KOPT-K1 (cell line): Measurements from ENCODE around the gene ZBTB7C.

Source experiments
- H3K27ac ChIP-seq: fragments of 200-600 bp; sonication (generic); 2 replicates; pipeline ENCODE4 v1.5.1; 2016; ENCODE audit warnings: antibody characterized with exemption, mild to moderate bottlenecking, low read depth, low read length; ENCODE audit not compliant: poor library complexity, severe bottlenecking
- H3K36me3 ChIP-seq: fragments of 200-600 bp; sonication (generic); 2 replicates; pipeline ENCODE4 v1.5.1; 2017; ENCODE audit warnings: antibody characterized with exemption, mild to moderate bottlenecking, low read length, moderate library complexity; ENCODE audit not compliant: insufficient read depth
- H3K9me3 ChIP-seq: fragments of 200-600 bp; sonication (generic); 2 replicates; pipeline ENCODE4 v1.5.1; 2017; ENCODE audit warnings: antibody characterized with exemption, low read length, mild to moderate bottlenecking; ENCODE audit not compliant: insufficient read depth, poor library complexity, severe bottlenecking

ZBTB7C gene

DNA sequence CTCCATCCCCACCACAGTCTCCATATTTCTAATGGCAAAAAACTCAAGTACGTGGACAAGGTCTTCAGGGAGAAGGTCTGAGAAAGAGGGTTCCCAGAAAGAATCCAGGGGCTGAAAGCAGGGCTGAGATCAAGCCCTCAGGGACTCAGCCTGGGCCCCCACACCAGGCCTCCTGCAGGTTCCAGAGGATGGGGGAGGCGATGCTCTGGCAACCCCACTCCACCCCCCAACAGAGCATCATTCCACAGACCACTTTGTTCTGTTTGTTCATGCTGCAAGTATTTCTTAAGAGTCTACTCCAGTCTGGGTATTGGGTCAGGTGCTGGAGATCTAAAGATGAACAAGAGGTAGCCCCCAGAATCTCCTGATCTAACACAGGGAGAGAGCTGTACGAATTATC is 32.2 kb downstream of the ZBTB7C start:
- Histone ChIP-seq H3K9me3 (no peaks in the 10 kb centered on the region), H3K36me3 (no peaks in the 10 kb centered on the region), H3K27ac (no peak overlapping the region)

DNA sequence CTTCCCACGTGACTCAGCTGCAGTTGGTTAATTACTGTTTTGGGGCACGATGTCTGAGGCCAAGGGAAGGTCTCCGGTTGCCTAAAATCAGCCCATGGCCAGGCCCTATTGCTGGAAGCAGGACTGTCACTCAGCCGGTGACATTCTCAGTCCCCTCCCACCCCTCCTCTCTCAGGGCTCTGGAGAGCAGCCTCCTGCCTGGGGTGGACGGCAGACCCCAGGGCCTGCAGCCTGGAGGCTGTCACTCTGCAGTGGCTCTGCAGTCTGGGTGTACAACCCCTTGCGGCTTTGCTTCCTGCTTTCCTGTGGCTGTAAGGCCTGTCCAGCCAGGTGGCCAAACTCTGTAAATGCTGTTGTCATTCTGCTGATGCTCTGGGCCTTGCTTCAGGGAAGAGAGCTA is 32.8 kb downstream of the ZBTB7C start:
- H3K36me3 ChIP-seq = no peaks in the 10 kb centered on the region
- H3K9me3 ChIP-seq = no peaks in the 10 kb centered on the region
- no peak overlapping the region for H3K27ac ChIP-seq

DNA sequence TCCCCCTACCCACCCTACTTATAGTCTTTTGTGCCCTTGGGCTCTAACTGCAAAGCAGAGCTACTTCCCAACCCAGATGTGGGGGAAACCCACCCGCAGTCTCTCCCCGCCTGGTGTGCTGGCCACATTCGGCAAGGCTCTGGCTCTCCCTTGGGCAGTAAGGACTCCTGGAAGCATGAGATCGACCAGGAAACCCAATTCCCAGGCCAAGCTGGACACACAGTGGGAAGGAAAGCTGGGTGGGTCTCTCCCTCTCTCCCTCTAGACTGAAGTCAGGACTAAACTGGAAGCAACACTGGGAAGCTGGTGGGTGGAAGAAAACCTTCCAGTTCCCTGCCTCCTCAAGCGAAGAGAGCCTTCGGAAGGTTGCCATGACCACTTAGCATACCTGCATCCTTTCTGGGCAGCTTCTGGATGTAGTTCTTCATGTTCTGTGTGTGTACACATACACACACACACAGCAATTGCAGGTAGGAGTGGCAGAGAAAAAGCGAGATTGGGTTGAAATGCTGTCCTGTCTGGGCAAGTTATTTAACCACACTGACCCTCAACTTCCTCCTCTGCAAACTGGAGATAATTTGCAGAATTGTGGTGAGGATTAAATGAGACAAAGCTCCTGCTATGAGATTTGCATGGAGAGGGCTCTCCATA is 33.9 kb downstream of the ZBTB7C start:
- no peaks in the 10 kb centered on the region for H3K36me3 ChIP-seq
- no peaks in the 10 kb centered on the region for H3K9me3 ChIP-seq
- no peak overlapping the region for H3K27ac ChIP-seq

DNA sequence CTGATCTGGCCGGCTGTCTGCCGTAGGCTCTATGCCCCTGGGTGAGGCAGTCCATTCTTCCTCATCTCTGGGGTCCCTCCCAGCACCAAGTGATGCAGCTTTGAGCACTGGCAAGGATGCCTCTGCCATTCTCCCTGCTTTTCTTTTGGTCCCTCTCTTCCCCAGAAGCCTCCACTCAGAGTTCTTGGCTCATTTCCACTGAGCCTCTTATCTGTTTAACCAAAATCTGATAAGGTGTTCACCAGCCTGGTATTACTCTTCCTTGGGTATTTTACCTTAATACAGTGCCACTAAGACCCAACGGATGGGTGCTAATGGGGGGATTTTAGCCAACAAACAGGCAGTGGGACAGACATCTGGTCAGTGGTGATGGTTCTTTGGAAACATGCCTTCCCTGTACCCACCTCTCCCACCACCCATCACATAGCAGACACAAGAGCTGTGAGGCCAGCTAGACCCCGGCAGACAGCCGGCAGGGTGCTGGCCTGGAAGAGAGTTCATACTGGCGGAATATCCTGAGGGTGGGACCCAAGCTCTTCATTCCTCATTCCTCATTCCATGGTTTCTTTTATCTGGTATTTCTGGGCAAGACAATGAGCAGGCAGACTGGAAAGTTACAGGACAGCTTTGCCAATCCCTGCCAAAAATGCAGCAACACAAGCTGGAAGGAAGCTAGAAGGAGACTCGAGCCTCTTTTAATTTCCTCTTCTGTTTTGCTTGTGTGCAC is 34.6 kb downstream of the ZBTB7C start:
- no peaks in the 10 kb centered on the region for H3K9me3 ChIP-seq
- H3K36me3 ChIP-seq = no peaks in the 10 kb centered on the region
- H3K27ac ChIP-seq = no peak overlapping the region

DNA sequence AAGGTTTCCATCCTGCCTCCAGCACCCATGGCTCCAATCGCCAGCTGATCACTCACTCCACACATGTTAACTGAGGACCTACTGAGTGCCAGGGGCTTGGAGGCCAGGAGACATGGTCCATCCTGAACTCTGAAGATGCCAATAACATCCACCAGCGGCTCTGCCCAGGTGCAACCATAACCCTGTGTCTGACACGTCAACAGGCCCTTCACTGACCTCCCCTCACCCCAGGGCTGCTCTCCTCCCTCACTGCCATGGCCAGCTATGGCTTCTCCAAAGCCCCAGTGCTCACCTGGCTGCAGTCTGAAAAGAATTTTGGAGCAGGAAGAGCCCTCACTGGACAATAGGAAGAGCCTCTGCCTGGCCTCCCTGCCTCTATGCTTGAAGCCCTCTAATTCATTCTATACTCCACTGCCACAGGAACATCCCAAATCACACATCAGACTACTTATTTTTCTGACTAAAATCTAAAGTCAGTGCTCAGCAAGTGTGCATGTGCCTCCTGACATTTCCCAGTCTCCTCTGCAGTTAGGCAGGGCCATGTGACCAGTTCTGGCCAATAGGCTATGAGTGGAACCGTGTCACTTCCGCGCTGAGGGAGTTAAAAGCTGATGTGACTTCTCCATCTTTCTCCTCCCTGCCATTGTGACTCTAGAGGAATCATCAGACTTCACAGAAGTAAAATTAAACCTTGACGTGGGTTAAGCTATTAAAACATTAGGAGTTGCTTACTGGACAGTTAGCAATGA is 37.2 kb downstream of the ZBTB7C start:
- no peak overlapping the region for H3K27ac ChIP-seq

DNA sequence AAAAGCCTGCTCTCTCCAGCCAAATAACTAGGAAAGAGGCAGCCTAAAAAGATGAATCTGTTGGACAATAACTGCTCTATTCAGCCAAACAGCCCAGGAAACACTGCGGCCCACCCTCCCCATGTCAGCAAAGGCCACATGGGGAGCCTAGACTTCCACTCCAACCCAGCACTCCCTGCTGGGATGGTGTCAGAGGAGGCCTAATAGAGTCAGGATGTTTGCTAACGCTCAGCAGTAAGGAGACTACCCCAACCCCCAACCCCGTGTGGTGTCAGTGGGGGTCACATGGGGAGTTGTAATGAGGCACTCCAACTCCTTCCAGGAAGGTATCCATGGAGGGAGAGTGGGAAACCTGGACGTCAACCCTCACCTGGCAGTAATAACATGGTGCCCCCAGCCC is 41.6 kb downstream of the ZBTB7C start:
- peaks cover 7% of the 10 kb centered on the region for H3K9me3 ChIP-seq
- H3K27ac ChIP-seq = no peak overlapping the region
- H3K36me3 ChIP-seq = no peaks in the 10 kb centered on the region

More for the DNA sequence above, 37.2 kb downstream of the ZBTB7C start:
- no peaks in the 10 kb centered on the region for H3K9me3 ChIP-seq
- H3K36me3 ChIP-seq = no peaks in the 10 kb centered on the region

DNA sequence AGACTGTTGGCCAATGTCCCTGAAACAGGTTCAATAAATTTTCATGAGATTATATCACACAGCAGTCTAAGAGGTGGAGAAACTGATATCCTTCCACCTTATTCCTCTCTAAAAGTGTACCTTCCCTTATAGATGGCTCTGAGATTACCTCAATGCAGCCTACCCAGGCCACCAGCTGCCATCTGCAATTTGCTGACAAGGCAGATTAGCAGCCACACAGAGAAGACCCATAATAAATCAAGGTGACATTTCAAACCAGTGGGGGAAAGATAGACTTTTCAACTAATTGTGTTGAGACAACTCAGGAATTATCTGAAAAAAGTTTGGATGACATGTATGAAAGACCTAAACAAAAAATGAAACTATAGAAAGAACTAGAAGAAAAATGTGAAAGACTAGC is 43.2 kb downstream of the ZBTB7C start:
- H3K36me3 ChIP-seq = no peaks in the 10 kb centered on the region
- no peak overlapping the region for H3K27ac ChIP-seq
- H3K9me3 ChIP-seq = peaks cover 7% of the 10 kb centered on the region

DNA sequence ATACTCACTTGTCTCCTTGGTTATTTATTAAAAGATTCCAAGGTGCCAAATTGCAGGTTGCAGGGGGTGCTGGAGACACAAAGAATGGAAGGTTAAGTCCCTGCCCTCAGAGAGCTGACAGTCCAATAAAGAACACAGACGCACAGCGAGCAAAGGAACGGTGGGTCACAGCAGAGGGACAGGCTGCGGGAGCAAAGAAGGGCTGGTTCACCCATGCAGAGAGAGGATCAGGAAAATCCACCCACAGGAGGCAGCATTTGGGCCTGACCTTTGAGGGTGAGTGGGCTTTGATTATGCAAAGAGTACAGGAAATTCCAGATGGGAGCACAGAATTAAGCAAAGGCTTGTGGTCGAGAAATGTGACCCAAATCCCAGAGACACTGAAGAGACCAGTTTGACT is 45.0 kb downstream of the ZBTB7C start:
- H3K27ac ChIP-seq = no peak overlapping the region
- peaks cover 7% of the 10 kb centered on the region for H3K9me3 ChIP-seq
- H3K36me3 ChIP-seq = no peaks in the 10 kb centered on the region

DNA sequence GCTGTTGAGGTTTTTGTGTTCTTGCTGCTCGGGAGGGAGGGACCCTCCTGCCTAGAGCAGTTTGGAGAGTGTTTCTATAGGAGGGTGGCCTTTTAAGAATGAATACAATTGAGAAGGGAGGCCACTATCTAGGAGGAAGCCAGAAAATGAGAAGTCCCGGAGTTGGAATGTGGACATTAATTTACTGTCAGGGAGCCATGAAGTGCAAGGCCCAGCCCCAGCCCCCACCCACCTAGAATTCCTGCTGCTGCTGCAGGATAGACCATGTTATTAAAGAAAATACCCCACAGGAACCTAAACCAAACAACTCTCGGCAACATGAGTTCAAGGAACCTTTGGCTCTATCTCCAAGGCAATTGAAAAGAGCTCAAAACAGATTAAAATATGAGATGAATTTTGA is 46.0 kb downstream of the ZBTB7C start:
- no peaks in the 10 kb centered on the region for H3K36me3 ChIP-seq
- H3K9me3 ChIP-seq = peaks cover 7% of the 10 kb centered on the region
- no peak overlapping the region for H3K27ac ChIP-seq

DNA sequence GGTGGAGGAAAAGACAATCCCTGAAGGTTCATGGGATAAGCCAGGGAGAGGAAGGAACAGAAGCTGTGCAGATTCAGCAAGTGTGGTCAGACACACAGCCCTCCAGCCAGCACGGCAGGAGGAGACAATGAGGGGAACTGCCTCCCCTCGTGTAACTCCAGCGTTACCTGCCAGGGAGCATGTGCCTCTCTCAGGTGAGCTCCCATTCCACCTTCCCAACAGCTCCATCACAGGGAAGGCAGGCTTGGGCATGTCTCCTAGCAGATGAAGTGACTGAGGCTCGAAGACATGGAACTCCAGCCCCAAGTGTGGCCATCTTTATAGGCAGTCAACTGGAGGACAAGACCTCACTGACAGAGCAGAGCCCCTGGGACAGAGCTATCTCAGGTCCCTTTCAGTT is 47.4 kb downstream of the ZBTB7C start:
- Histone ChIP-seq H3K27ac (no peak overlapping the region), H3K9me3 (peaks cover 7% of the 10 kb centered on the region), H3K36me3 (no peaks in the 10 kb centered on the region)

DNA sequence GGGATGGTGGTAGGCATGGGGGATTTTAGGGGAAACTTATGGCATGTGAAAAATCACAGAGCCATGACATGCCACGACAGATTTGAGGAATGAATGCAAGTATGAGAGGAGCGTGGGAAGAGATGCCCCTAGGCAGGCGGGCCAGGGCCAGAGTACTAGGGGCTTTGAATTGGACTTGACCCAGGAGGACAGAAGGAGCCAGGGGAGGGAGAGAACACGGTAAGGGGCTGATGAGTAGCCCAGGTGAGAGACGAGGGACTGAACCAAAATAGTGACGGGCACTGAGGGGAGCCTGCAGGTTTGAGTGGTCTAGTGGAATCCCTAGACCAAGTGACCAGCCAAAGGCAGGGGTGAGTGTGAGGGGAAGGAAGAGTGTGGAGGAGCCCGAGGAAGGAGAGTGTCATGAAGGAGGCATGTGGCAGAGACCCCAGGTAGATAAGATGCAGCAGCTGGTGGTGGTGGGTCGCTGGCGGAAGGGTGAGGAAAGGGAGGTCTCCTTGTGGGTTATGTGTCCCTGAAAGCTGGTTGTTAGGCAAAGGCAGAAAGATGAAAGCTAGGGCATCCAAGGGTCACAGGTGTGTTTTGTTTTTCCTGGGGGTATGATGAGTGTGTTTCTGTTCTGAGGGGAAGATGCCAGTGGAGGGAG is 48.7 kb downstream of the ZBTB7C start:
- Histone ChIP-seq H3K36me3 (no peaks in the 10 kb centered on the region), H3K9me3 (peaks cover 6% of the 10 kb centered on the region), H3K27ac (no peak overlapping the region)

DNA sequence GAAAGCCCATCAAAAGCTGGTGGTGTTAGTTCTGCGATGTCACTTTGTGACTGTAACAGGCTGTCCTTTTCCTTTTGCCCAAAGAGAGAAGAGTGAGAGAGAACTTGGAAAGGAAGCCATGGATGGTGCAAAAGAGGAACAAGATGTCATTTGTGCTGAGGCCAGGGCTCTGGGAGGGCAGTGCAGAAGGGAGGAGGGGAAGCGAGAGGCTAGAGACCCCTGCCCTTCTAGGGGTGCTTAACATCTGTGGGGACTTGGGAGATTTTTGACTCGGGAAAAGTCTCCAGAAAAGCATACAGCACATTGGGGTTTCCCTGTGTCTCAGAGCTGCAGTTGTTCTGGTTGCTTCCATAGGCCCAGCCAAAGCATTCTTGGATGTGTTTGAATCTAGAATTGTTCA is 49.6 kb downstream of the ZBTB7C start:
- Histone ChIP-seq H3K36me3 (no peaks in the 10 kb centered on the region), H3K27ac (no peak overlapping the region), H3K9me3 (no peaks in the 10 kb centered on the region)

DNA sequence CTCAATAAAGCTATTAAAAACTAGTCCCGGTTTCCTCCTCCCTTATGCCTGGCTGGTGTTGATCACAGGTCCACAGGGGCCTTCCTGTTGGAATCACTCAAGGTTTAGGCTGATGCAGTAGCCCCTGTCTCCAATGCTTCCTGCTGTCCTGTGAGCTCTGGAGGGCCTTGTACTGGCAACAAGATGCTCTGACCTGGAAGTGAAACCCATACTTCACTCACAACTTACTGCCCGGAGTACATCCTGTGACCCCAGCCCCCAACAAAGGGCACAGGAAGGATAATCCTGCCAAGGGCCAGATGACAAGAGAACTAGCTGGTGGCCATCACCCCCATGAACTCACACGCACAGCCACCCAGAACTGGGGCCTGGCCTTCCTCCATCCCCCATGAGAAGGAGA is 50.3 kb downstream of the ZBTB7C start:
- Histone ChIP-seq H3K27ac (no peak overlapping the region), H3K36me3 (no peaks in the 10 kb centered on the region), H3K9me3 (no peaks in the 10 kb centered on the region)

DNA sequence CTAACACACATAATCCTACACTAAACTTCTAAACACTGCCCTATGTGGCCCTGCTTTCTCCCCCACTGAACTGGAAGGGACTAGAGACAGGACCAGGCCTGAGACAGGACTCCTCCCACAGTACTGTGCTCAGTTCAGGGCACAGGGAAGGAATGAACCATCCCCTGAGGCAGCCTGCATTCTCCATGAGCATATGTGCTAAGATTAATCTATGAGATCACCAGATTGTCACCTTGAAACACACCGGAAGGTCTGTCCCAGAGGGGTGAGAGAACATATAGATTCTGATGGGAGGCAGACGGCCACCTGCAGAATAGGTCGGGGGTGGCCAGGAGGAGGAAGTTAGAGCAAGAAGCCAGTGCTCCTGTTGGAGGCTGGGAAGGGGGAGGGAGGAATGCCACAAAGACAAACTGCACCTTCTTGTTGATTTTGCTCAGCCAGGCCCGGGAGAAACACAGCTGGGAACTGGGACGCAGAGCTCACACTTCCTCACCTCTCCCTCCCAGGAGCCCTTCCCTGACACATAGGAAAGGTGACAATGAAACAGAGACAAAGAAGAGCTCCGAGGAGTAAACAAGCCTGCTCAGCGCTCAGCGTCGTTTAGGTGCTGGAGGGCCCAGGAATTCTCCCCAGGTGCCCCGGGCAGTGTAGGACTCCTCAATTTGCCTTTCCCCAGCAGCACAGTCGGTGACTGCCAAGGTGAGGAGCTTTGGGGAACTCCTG is 52.1 kb downstream of the ZBTB7C start:
- Histone ChIP-seq H3K27ac (no peak overlapping the region), H3K9me3 (no peaks in the 10 kb centered on the region), H3K36me3 (no peaks in the 10 kb centered on the region)
